HepG2 (cell line): ENCODE data around the gene EXOC3L4. TPM values are rescaled to one million over a fixed set of nuclear protein-coding genes. Genes with fewer than 3 reads are reported as not detected.

Source experiments
- AGO2 ChIP-seq: fragments of 200-400 bp; formaldehyde crosslinking; optimal IDR thresholded peaks from 2 replicates; pipeline ENCODE3; 2017; ENCODE audit warnings: mild to moderate bottlenecking, low read depth, low read length, moderate library complexity
- ATF1 ChIP-seq: IDR thresholded peaks from 2 replicates; pipeline ENCODE4 v1.6.1; 2016; ENCODE audit warnings: mild to moderate bottlenecking, control low read depth
- BRD4 ChIP-seq: sonication (generic); formaldehyde crosslinking; IDR thresholded peaks from 2 replicates; pipeline ENCODE4 v1.4.0; 2020; ENCODE audit warnings: missing genetic modification reagents
- DPF2 ChIP-seq: sonication (generic); formaldehyde crosslinking; IDR thresholded peaks from 2 replicates; pipeline ENCODE4 v1.4.0; 2020; ENCODE audit warnings: mild to moderate bottlenecking, low read depth, missing genetic modification reagents, borderline replicate concordance
- GABPA ChIP-seq, 2 experiments: IDR thresholded peaks; 2 replicates each; pipeline ENCODE4 v1.6.1; 2011 to 2016; ENCODE audit warnings: low read depth in 2 of 2, low read length in 1 of 2, missing biosample characterization in 1 of 2, missing genetic modification characterization in 1 of 2
- HOXA7 ChIP-seq: sonication (generic); formaldehyde crosslinking; IDR thresholded peaks from 2 replicates; pipeline ENCODE4 v1.8.1; 2022; ENCODE audit warnings: mild to moderate bottlenecking, missing genetic modification reagents, moderate library complexity
- MLLT10 ChIP-seq: sonication (generic); formaldehyde crosslinking; IDR thresholded peaks from 2 replicates; pipeline ENCODE4 v1.4.0; 2020; ENCODE audit warnings: missing genetic modification reagents
- MXD4 ChIP-seq: IDR thresholded peaks from 2 replicates; pipeline ENCODE4 v1.6.1; 2016; ENCODE audit warnings: mild to moderate bottlenecking, missing biosample characterization, missing genetic modification reagents
- MXI1 ChIP-seq: IDR thresholded peaks from 3 replicates; pipeline ENCODE4 v1.6.1; 2012; ENCODE audit warnings: low read depth, low read length, inconsistent platforms, borderline replicate concordance
- NFYB ChIP-seq: sonication (generic); formaldehyde crosslinking; IDR thresholded peaks from 2 replicates; pipeline ENCODE4 v1.4.0; 2020; ENCODE audit warnings: missing genetic modification reagents
- SIX4 ChIP-seq: sonication (generic); formaldehyde crosslinking; IDR thresholded peaks from 2 replicates; pipeline ENCODE4 v1.4.0; 2020; ENCODE audit warnings: missing genetic modification reagents
- ZFP36L2 ChIP-seq: sonication (generic); formaldehyde crosslinking; IDR thresholded peaks from 2 replicates; pipeline ENCODE4 v1.4.0; 2020; ENCODE audit warnings: missing genetic modification reagents
- ZNF256 ChIP-seq: sonication (generic); formaldehyde crosslinking; conservative IDR thresholded peaks from 2 replicates; pipeline ENCODE4 v1.4.0; 2020; ENCODE audit warnings: missing genetic modification reagents
- ZNF768 ChIP-seq: sonication (generic); formaldehyde crosslinking; IDR thresholded peaks from 2 replicates; pipeline ENCODE4 v1.4.0; 2020; ENCODE audit warnings: missing genetic modification reagents
- polyA plus RNA-seq, 8 experiments: library from polyadenylated mRNA; depleted of rRNA in 3 of 8; stranded (reverse) in 7 of 8; unstranded in 1 of 8; fragments of >200 nt; fragmentation: Illumina TruSeq in 4 of 8; extraction: Trizol in 4 of 8; gene quantifications; 2 replicates each; pipeline versions ENCODE4 v1.2.1 to v1.2.3, GENCODE V29; 2011 to 2016; ENCODE audit warnings: low read depth in 4 of 8, missing spikeins in 1 of 8, mixed read lengths in 1 of 8; ENCODE audit not compliant: insufficient read depth in 1 of 8
- total RNA-seq, 5 experiments: library from RNA; depleted of rRNA; stranded (reverse); fragments of >200 nt; fragmentation: Illumina TruSeq; extraction: Trizol; gene quantifications; 2 replicates each; pipeline ENCODE4 v1.2.3, GENCODE V29; 2016; ENCODE audit warnings: low read depth in 1 of 5
- TF ChIP-seq, protein P1 (sequence below): sonication (generic); formaldehyde crosslinking; IDR thresholded peaks from 2 replicates; pipeline ENCODE4 v1.4.0; 2020; ENCODE audit warnings: missing genetic modification reagents
- TF ChIP-seq, protein P2 (sequence below): IDR thresholded peaks from 2 replicates; pipeline ENCODE4 v1.6.1; 2016; ENCODE audit warnings: missing compliant biosample characterization, missing genetic modification reagents, borderline replicate concordance
- TF ChIP-seq, protein P3 (sequence below): sonication (generic); formaldehyde crosslinking; IDR thresholded peaks from 2 replicates; pipeline ENCODE4 v1.8.0; 2022; ENCODE audit warnings: missing genetic modification reagents, low read depth, mild to moderate bottlenecking, borderline replicate concordance
- TF ChIP-seq, protein P4 (sequence below): sonication (generic); formaldehyde crosslinking; IDR thresholded peaks from 2 replicates; pipeline ENCODE4; 2020; ENCODE audit warnings: missing genetic modification reagents, mild to moderate bottlenecking, borderline replicate concordance
- TF ChIP-seq, protein P5 (sequence below): sonication (generic); formaldehyde crosslinking; IDR thresholded peaks from 2 replicates; pipeline ENCODE4 v1.4.0; 2020; ENCODE audit warnings: mild to moderate bottlenecking, missing genetic modification reagents

The EXOC3L4 gene
- total and polyA plus RNA-seq, 2 of the 13 experiments (the other 11 are each of a cell fraction or from before 2014, with no cell fraction given) = 11.8 to 27.0 TPM

DNA sequence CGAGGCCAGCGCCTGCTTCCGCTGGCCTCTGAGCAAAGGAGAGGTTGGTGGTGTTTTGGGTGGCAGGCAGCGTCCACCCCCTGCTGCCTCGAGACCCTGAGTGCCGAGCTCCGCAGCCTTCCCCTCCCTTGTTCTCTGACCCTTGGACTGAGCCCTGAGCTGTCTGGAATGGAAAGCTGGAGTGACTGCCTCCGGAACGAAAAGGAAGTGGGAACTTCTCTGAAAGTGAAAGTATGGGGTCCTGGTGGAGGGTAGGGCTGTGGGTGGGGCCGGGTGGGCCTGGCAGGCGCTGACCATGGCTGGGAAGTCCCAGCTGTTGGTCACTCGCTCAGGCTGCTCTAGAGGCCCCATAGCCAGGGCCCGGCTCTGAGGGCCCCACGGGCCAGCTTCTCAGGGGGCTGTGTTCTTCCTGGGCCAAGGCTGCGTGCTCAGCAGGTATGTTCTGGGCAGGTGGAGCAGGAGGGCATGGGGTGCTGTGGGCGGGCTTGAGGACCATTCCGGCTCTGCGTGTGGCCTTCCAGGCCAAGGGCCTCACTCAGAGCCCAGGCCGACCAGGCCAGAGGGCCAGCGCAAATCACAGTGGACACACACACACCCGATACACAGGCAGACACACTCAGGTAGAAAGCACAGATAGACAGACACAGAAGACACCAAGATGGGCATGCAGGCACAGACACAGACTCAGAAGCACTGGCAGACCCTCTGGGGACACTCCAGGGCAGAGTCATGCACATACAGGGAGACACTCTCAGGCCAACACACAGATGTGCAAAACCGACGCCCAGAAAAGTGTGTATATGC is at the start of gene EXOC3L4 (continued):
- TF ChIP-seq ZFP36L2 (CRISPR knock-in tag) = no peak
- 0 out of 2 replicates have a peak, but pooled peaks have one; percentile 29 for TF ChIP-seq DPF2 (CRISPR knock-in tag)
- no peak for TF ChIP-seq ZNF768 (CRISPR knock-in tag)
- TF ChIP-seq, protein P1, sequence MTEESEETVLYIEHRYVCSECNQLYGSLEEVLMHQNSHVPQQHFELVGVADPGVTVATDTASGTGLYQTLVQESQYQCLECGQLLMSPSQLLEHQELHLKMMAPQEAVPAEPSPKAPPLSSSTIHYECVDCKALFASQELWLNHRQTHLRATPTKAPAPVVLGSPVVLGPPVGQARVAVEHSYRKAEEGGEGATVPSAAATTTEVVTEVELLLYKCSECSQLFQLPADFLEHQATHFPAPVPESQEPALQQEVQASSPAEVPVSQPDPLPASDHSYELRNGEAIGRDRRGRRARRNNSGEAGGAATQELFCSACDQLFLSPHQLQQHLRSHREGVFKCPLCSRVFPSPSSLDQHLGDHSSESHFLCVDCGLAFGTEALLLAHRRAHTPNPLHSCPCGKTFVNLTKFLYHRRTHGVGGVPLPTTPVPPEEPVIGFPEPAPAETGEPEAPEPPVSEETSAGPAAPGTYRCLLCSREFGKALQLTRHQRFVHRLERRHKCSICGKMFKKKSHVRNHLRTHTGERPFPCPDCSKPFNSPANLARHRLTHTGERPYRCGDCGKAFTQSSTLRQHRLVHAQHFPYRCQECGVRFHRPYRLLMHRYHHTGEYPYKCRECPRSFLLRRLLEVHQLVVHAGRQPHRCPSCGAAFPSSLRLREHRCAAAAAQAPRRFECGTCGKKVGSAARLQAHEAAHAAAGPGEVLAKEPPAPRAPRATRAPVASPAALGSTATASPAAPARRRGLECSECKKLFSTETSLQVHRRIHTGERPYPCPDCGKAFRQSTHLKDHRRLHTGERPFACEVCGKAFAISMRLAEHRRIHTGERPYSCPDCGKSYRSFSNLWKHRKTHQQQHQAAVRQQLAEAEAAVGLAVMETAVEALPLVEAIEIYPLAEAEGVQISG (CRISPR knock-in tag) = peak; percentile 47
- TF ChIP-seq ATF1 (CRISPR knock-in tag) = no peak
- TF ChIP-seq, protein P2, sequence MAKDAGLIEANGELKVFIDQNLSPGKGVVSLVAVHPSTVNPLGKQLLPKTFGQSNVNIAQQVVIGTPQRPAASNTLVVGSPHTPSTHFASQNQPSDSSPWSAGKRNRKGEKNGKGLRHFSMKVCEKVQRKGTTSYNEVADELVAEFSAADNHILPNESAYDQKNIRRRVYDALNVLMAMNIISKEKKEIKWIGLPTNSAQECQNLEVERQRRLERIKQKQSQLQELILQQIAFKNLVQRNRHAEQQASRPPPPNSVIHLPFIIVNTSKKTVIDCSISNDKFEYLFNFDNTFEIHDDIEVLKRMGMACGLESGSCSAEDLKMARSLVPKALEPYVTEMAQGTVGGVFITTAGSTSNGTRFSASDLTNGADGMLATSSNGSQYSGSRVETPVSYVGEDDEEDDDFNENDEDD = no peak
- TF ChIP-seq BRD4 (CRISPR knock-in tag) = peak; percentile 51; the same call in 1 of the 2 replicates
- no peak for TF ChIP-seq MXI1
- TF ChIP-seq, protein P3, sequence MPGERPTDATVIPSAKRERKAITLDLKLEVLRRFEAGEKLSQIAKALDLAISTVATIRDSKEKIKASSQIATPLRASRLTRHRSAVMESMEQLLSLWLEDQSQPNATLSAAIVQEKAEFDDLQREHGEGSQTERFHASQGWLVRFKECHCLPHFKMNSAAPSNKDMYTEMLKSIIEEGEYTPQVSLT = no peak
- TF ChIP-seq ZNF256 (CRISPR knock-in tag) = no peak
- TF ChIP-seq GABPA (IDR thresholded peaks at IDR 0.05; ENCODE audit: low read depth, low read length) = no peak
- peak; percentile 77 for TF ChIP-seq GABPA (CRISPR knock-in tag; IDR thresholded peaks at IDR 0.05; ENCODE audit: low read depth)
- no peak for TF ChIP-seq AGO2
- no peak for TF ChIP-seq SIX4
- TF ChIP-seq MLLT10 = no peak
- TF ChIP-seq, protein P4, sequence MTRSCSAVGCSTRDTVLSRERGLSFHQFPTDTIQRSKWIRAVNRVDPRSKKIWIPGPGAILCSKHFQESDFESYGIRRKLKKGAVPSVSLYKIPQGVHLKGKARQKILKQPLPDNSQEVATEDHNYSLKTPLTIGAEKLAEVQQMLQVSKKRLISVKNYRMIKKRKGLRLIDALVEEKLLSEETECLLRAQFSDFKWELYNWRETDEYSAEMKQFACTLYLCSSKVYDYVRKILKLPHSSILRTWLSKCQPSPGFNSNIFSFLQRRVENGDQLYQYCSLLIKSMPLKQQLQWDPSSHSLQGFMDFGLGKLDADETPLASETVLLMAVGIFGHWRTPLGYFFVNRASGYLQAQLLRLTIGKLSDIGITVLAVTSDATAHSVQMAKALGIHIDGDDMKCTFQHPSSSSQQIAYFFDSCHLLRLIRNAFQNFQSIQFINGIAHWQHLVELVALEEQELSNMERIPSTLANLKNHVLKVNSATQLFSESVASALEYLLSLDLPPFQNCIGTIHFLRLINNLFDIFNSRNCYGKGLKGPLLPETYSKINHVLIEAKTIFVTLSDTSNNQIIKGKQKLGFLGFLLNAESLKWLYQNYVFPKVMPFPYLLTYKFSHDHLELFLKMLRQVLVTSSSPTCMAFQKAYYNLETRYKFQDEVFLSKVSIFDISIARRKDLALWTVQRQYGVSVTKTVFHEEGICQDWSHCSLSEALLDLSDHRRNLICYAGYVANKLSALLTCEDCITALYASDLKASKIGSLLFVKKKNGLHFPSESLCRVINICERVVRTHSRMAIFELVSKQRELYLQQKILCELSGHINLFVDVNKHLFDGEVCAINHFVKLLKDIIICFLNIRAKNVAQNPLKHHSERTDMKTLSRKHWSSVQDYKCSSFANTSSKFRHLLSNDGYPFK (CRISPR knock-in tag) = peak; percentile 65; the same call in 1 of the 2 replicates
- TF ChIP-seq MXD4 (CRISPR knock-in tag) = no peak
- TF ChIP-seq NFYB (CRISPR knock-in tag) = no peak
- TF ChIP-seq, protein P5, sequence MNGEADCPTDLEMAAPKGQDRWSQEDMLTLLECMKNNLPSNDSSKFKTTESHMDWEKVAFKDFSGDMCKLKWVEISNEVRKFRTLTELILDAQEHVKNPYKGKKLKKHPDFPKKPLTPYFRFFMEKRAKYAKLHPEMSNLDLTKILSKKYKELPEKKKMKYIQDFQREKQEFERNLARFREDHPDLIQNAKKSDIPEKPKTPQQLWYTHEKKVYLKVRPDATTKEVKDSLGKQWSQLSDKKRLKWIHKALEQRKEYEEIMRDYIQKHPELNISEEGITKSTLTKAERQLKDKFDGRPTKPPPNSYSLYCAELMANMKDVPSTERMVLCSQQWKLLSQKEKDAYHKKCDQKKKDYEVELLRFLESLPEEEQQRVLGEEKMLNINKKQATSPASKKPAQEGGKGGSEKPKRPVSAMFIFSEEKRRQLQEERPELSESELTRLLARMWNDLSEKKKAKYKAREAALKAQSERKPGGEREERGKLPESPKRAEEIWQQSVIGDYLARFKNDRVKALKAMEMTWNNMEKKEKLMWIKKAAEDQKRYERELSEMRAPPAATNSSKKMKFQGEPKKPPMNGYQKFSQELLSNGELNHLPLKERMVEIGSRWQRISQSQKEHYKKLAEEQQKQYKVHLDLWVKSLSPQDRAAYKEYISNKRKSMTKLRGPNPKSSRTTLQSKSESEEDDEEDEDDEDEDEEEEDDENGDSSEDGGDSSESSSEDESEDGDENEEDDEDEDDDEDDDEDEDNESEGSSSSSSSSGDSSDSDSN (CRISPR knock-in tag) = peak; percentile 69
- no peak for TF ChIP-seq HOXA7
